Adrenal gland (tissue), 12 donors: ENCODE measurements around the gene CEACAM3. TPM values are rescaled to one million over a fixed set of nuclear protein-coding genes. Genes with fewer than 3 reads are reported as not detected.
"Not testable (repeated sequence)": the region's sequence is repeated elsewhere in the genome, so short reads cannot be mapped to it uniquely, and the experiment has no call there.

Source experiments
- DNase-seq, 7 donors: peaks; one replicate each; pipeline ENCODE4 v3.0.0-alpha.2; 2019 to 2020
- H3K27ac ChIP-seq, 5 donors: fragments of 200-600 bp; sonication (generic) in 4 of 5; 1 replicate in 3 of 5; 2 replicates in 2 of 5; pipeline versions ENCODE4 v1.5.1 to v1.8.0; 2016 to 2020; ENCODE audit warnings: mild to moderate bottlenecking in 1 of 5
- H3K27me3 ChIP-seq: fragments of 200-600 bp; 2 replicates; pipeline ENCODE4 v1.8.0; 2021
- H3K36me3 ChIP-seq, 2 donors: fragments of 200-600 bp; replicated peaks in 1 of 2; 1 replicate in 1 of 2; 2 replicates in 1 of 2; pipeline versions ENCODE4 v1.5.1 to v1.8.0; 2018 to 2022
- H3K4me1 ChIP-seq, 2 donors: fragments of 200-600 bp; replicated peaks in 1 of 2; 1 replicate in 1 of 2; 2 replicates in 1 of 2; pipeline versions ENCODE4 v1.5.1 to v1.8.0; 2018 to 2021
- H3K4me3 ChIP-seq, 4 donors: fragments of 200-600 bp; sonication (generic) in 3 of 4; one replicate each; pipeline ENCODE4 v1.5.1; 2016 to 2018
- H3K9me3 ChIP-seq, 3 donors: fragments of 200-600 bp; sonication (generic) in 1 of 3; replicated peaks in 1 of 3; 1 replicate in 2 of 3; 2 replicates in 1 of 3; pipeline versions ENCODE4 v1.5.1 to v1.8.0; 2016 to 2021
- POLR2A ChIP-seq, 2 donors: fragments of 450-650 bp; IDR thresholded peaks; one replicate each; pipeline ENCODE4 v1.6.1; 2017; ENCODE audit warnings: antibody characterized with exemption in 2 of 2, mild to moderate bottlenecking in 2 of 2, moderate library complexity in 1 of 2
- WGBS, 4 donors: extraction: QIAGEN DNeasy Blood & Tissue Kit in 2 of 4; methylation state at CpG; one replicate each; pipeline versions ENCODE4 v1.1.5 to v1.1.7; 2013 to 2017; 5-methylcytosine and 5-hydroxymethylcytosine counted together
- intact Hi-C, 2 donors: fragments of 100-400 bp; cut with DNase I; formaldehyde crosslinking; loops; one replicate each; pipeline versions ENCODE4 v1.14.1 to v1.15.0; 2022 to 2023
- polyA plus RNA-seq, 3 donors: library from polyadenylated mRNA; stranded (reverse); fragments of 200-250 nt in 2 of 3; fragments of 350-450 nt in 1 of 3; fragmentation: Illumina TruSeq in 1 of 3; extraction: RNeasy Lipid Tissue Mini Kit (QIAGEN cat#74804) in 1 of 3; gene quantifications; one replicate each; pipeline ENCODE4 v1.2.3, GENCODE V29; 2013 to 2014
- total RNA-seq, 9 donors: library from RNA; depleted of rRNA in 4 of 9; stranded (reverse); fragments of >200 nt in 4 of 9; fragments of 120-200 nt in 1 of 9; fragmentation: NEBNext Ultra II Directional in 1 of 9; extraction: Animal tissue kit (Norgen Biotek cat#: 25700) in 1 of 9; gene quantifications; one replicate each; pipeline versions ENCODE4 v1.1.0 to v1.2.4, GENCODE V29; 2013 to 2023
- TF ChIP-seq, protein P1 (sequence below), 6 experiments: fragments of 450-650 bp in 4 of 6; fragments of 200-600 bp in 2 of 6; sonication (generic) in 1 of 6; IDR thresholded peaks; 1 replicate in 5 of 6; 2 replicates in 1 of 6; pipeline versions ENCODE4 v1.5.1 to v1.8.0; 2016 to 2021; ENCODE audit warnings: antibody characterized with exemption in 6 of 6, mild to moderate bottlenecking in 2 of 6, moderate library complexity in 1 of 6
- donor health status: healthy with polysubstance abuse.
- donor health status: Bipolar disorder and iron deficiency.
- donor health status: DM: yes; HTN: yes; CAD: no.
- donor health status: DM: no; HTN: no; CAD: no.
- donor health status: DM: no; HTN: no; CAD: no.
- donor health status: DM: yes; HTN: yes; CAD: no.

The CEACAM3 gene
- total and polyA plus RNA-seq, 12 donors: 0.11 to 0.99 (median 0.32) TPM; not detected in 7

DNA sequence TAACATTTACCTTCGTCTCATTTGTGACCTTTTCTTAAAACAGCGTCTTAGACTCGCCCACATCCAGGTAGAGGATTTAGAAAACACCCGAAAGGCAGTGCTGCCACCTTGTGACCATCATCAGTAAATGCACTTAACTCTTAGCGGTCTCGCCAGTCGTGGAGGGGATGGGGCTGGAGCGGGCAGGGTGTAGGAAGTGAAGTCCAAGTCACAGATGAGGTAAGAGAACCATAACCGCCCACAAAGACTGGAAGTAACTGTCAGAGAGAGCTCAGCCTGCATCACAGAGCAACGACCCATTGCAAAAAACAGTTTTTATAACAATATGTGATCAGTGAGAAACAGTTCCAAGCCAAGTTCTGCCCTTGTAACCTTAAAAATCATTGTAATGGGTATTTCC is 10.7 kb upstream of the CEACAM3 start:
- WGBS, 4 donors: 1 to 4% (median 1%) methylated on average over 10 of the region's 10 CpGs
- intact Hi-C loops: no loop called here
- H3K4me1 ChIP-seq: no peaks in the 10 kb centered on the region
- no peak for TF ChIP-seq POLR2A (IDR thresholded peaks at IDR 0.05)
- TF ChIP-seq, protein P1, sequence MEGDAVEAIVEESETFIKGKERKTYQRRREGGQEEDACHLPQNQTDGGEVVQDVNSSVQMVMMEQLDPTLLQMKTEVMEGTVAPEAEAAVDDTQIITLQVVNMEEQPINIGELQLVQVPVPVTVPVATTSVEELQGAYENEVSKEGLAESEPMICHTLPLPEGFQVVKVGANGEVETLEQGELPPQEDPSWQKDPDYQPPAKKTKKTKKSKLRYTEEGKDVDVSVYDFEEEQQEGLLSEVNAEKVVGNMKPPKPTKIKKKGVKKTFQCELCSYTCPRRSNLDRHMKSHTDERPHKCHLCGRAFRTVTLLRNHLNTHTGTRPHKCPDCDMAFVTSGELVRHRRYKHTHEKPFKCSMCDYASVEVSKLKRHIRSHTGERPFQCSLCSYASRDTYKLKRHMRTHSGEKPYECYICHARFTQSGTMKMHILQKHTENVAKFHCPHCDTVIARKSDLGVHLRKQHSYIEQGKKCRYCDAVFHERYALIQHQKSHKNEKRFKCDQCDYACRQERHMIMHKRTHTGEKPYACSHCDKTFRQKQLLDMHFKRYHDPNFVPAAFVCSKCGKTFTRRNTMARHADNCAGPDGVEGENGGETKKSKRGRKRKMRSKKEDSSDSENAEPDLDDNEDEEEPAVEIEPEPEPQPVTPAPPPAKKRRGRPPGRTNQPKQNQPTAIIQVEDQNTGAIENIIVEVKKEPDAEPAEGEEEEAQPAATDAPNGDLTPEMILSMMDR (IDR thresholded peaks at IDR 0.05): peak; percentile 19 to 66 (median 52)
- H3K4me3 ChIP-seq: no peak overlapping the region
- H3K9me3 ChIP-seq: no peaks in the 10 kb centered on the region
- no peak overlapping the region for H3K27ac ChIP-seq
- no peaks in the 10 kb centered on the region for H3K36me3 ChIP-seq
- H3K27me3 ChIP-seq: peaks cover 32% of the 10 kb centered on the region
- peak in 6 of 7 donors; percentile 21 to 63 (median 56) for DNase-seq

DNA sequence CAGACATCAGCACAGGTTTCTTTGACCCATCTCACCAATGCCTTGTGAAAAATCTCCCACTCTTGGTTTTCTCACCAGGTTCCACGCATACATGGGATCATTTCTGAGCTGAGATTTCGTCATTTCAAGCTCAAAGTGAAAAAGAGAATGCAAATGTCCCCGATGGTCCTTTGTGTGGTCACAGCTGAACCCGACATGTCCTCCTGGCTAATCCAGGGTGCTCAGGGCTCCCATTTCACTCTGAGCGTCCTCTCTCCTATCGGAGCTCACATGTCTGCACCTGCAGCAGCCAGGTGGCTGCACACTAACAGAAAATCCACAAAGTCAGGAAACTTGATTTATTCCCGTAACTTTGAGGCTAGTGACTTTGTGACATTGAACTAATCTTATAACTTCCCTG is 9.3 kb upstream of the CEACAM3 start:
- DNase-seq: no peak
- no peaks in the 10 kb centered on the region for H3K4me1 ChIP-seq
- intact Hi-C loops: no loop called here
- no peaks in the 10 kb centered on the region for H3K36me3 ChIP-seq
- H3K27me3 ChIP-seq: peaks cover 32% of the 10 kb centered on the region
- no peak overlapping the region for H3K4me3 ChIP-seq
- no peaks in the 10 kb centered on the region for H3K9me3 ChIP-seq
- TF ChIP-seq, protein P1 (IDR thresholded peaks at IDR 0.05): no peak
- WGBS, 4 donors: 53 to 66% (median 58%) methylated on average over 7 of the region's 7 CpGs
- H3K27ac ChIP-seq: no peak overlapping the region

DNA sequence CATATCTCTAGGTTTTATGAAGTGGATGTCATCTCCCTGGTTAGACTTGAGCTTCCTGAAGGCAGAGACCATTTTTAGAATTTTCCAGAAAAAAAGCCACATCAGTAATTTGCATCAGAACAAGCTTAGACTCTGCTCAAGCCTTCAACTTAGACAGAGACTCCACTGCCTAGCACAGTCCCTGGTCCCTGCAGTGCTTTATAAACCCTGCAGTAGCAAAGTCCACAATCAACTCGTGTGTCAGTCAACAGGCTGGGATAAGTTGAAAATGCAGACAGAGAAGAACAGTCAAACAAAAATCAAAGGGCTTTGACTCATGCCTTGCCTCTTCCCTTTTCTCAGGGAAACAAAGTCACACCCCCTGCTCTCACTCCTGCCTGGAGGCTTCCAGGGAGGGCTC is 7.9 kb upstream of the CEACAM3 start:
- H3K4me1 ChIP-seq, DNase-seq, intact Hi-C loops, H3K27ac ChIP-seq, H3K9me3 ChIP-seq, H3K4me3 ChIP-seq, H3K36me3 ChIP-seq: not testable (repeated sequence)
- no CpG with 5 or more reads among the region's 1 CpG for WGBS, 4 donors
- peaks cover 27% of the 10 kb centered on the region for H3K27me3 ChIP-seq

DNA sequence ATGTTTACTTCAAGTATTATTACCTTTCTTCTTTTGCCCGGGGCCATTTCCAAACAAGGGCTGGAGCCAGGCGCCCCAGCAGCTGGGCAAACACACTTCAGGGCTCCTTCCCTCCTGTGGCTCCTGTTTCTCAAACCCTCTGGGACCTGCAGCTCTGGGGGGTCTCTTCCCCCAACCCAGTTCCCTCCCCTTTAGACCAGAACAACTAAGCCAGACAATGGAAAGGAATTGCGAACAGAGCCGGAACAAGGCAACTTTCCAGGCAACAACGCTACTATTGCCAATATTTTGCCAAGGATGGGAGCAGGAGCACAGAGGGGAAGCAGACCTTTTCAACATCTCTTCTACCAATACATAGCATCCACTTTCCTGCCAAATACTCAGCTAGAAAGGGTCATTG is 7.3 kb upstream of the CEACAM3 start:
- H3K9me3 ChIP-seq, H3K27ac ChIP-seq, DNase-seq, H3K36me3 ChIP-seq, H3K4me1 ChIP-seq, intact Hi-C loops, H3K4me3 ChIP-seq: not testable (repeated sequence)
- 65 to 87% (median 76%) methylated on average over 3 to 5 of the region's 5 CpGs for WGBS, 4 donors
- peaks cover 28% of the 10 kb centered on the region for H3K27me3 ChIP-seq

DNA sequence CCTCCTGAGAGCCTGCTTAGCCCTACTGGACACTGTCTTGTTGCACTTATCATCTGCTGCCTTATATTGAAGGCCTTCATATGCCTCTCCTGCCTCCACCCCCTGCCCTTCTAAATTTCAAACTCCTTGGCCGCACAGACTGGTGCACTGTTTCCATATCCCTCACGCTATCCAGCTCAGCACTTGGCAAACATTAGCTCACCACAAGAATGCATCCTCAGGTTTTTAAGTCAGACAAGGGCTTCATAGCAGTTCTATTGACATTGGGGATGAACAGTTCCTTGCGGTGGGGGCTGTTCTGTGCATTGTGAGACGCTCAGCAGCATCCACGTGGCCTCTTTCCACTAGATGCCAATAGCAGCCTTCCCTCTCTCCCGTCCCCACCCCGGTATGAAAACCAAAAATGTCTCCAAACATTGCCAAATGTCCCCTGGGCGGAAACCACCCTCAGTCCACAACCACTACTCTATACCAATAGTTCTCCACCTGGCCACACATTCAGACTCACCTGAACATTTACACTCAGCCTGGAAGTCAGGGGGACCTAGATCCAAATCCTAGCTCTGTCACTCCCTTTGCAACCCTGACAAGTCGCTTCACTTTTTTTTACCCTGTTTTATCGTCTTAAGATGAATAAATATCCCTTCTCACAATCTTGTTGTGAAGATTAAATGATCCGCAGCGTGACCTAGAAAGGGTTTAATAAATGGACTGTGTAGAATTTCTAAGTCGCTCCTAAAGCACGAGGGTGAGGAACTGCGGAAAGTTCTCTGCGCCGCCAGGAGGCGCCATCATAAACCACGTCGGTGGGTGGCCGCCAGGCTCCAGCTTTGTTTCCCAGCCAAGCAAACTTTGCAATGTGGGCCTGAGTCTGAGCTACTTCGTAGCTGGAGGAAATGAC is 3.6 kb upstream of the CEACAM3 start:
- TF ChIP-seq POLR2A (IDR thresholded peaks at IDR 0.05): no peak
- TF ChIP-seq, protein P1 (IDR thresholded peaks at IDR 0.05): peak; percentile 25 to 53 (median 42)
- Histone ChIP-seq H3K9me3 (no peaks in the 10 kb centered on the region), H3K27ac (no peak overlapping the region), H3K36me3 (no peaks in the 10 kb centered on the region), H3K4me3 (no peak overlapping the region), H3K4me1 (no peaks in the 10 kb centered on the region), H3K27me3 (peaks cover 15% of the 10 kb centered on the region)
- intact Hi-C loops: no loop called here
- peak in 4 of 7 donors; percentile 29 to 47 (median 37) for DNase-seq
- WGBS, 4 donors: 24 to 29% (median 26%) methylated on average over 22 of the region's 22 CpGs
